ENCODE results near the gene LRBA.

The LRBA gene

GRCh38 chr4:150462743-150463142 is 552.3 kb downstream of the LRBA start:
- Histone ChIP-seq H3K9me3 (ENCODE audit: control extremely low read depth in 1 of 5, control insufficient read depth in 4 of 5, insufficient read depth in 2 of 5, low read depth in 1 of 5, low read length in 4 of 5) (no peaks in the 10 kb centered on the region), H3K4me3 (ENCODE audit: control insufficient read depth in 1 of 7, extremely low read depth in 1 of 7, insufficient read depth in 4 of 7, low read depth in 2 of 7, low read length in 6 of 7) (no peak overlapping the region), H3K36me3 (ENCODE audit: control insufficient read depth in 4 of 4, insufficient read depth in 4 of 4, low read length in 3 of 4) (peaks cover 0 to 21% (median 6%) of the 10 kb centered on the region in 4 experiments), H3K27me3 (replicated peaks in 2 of 5; ENCODE audit: control insufficient read depth in 4 of 5, insufficient read depth in 5 of 5, low read length in 4 of 5) (no peaks in the 10 kb centered on the region), H3K4me1 (ENCODE audit: control extremely low read depth in 1 of 4, control insufficient read depth in 4 of 4, insufficient read depth in 4 of 4, low read length in 3 of 4) (no peaks in the 10 kb centered on the region), H3K27ac (ENCODE audit: insufficient read depth in 1 of 2, low read depth in 1 of 2, low read length in 2 of 2, poor library complexity in 1 of 2, severe bottlenecking in 2 of 2) (no peak overlapping the region)
- POLR2A ChIA-PET: no interaction called here
- WGBS (ENCODE audit: insufficient coverage): no CpG with 5 or more reads among the region's 2 CpGs
- no peak for DNase-seq
- CTCF ChIA-PET: interaction anchor here (0.7 kb wide), 1 partner anchor 37 kb away, joined by 3 read pairs; no protein-coding TSS in a partner anchor

- no CpG with 5 or more reads among the region's 1 CpG for WGBS (ENCODE audit: insufficient coverage)
- H3K9me3 ChIP-seq (ENCODE audit: control extremely low read depth in 1 of 5, control insufficient read depth in 4 of 5, insufficient read depth in 2 of 5, low read depth in 1 of 5, low read length in 4 of 5): no peaks in the 10 kb centered on the region
- no peaks in the 10 kb centered on the region for H3K27me3 ChIP-seq (replicated peaks in 2 of 5; ENCODE audit: control insufficient read depth in 4 of 5, insufficient read depth in 5 of 5, low read length in 4 of 5)
- no peaks in the 10 kb centered on the region for H3K4me1 ChIP-seq (ENCODE audit: control extremely low read depth in 1 of 4, control insufficient read depth in 4 of 4, insufficient read depth in 4 of 4, low read length in 3 of 4)
- ChIA-PET CTCF (interaction anchor here (0.9 kb wide), 1 partner anchor 9 kb away, joined by 3 read pairs; no protein-coding TSS in a partner anchor), POLR2A (no interaction called here)
- no peak overlapping the region for H3K4me3 ChIP-seq (ENCODE audit: control insufficient read depth in 1 of 7, extremely low read depth in 1 of 7, insufficient read depth in 4 of 7, low read depth in 2 of 7, low read length in 6 of 7)
- DNase-seq: no peak
- H3K36me3 ChIP-seq (ENCODE audit: control insufficient read depth in 4 of 4, insufficient read depth in 4 of 4, low read length in 3 of 4): peaks cover 0 to 21% (median 6%) of the 10 kb centered on the region in 4 experiments
- H3K27ac ChIP-seq (ENCODE audit: insufficient read depth in 1 of 2, low read depth in 1 of 2, low read length in 2 of 2, poor library complexity in 1 of 2, severe bottlenecking in 2 of 2): no peak overlapping the region
These were observed 553.1 kb downstream of the LRBA start for GRCh38 chr4:150461957-150462356.

GRCh38 chr4:150457802-150458201 is 557.3 kb downstream of the LRBA start:
- Histone ChIP-seq H3K27ac (ENCODE audit: insufficient read depth in 1 of 2, low read depth in 1 of 2, low read length in 2 of 2, poor library complexity in 1 of 2, severe bottlenecking in 2 of 2) (no peak overlapping the region), H3K9me3 (ENCODE audit: control extremely low read depth in 1 of 5, control insufficient read depth in 4 of 5, insufficient read depth in 2 of 5, low read depth in 1 of 5, low read length in 4 of 5) (peaks cover 0 to 6% (median 0%) of the 10 kb centered on the region in 5 experiments), H3K36me3 (ENCODE audit: control insufficient read depth in 4 of 4, insufficient read depth in 4 of 4, low read length in 3 of 4) (peaks cover 0 to 13% (median 0%) of the 10 kb centered on the region in 4 experiments), H3K4me3 (ENCODE audit: control insufficient read depth in 1 of 7, extremely low read depth in 1 of 7, insufficient read depth in 4 of 7, low read depth in 2 of 7, low read length in 6 of 7) (no peak overlapping the region), H3K4me1 (ENCODE audit: control extremely low read depth in 1 of 4, control insufficient read depth in 4 of 4, insufficient read depth in 4 of 4, low read length in 3 of 4) (no peaks in the 10 kb centered on the region), H3K27me3 (replicated peaks in 2 of 5; ENCODE audit: control insufficient read depth in 4 of 5, insufficient read depth in 5 of 5, low read length in 4 of 5) (no peaks in the 10 kb centered on the region)
- ChIA-PET CTCF (no interaction called here), POLR2A (no interaction called here)
- peak in 1 of 3 donors; percentile 14 for DNase-seq
- WGBS (ENCODE audit: insufficient coverage): no CpG with 5 or more reads among the region's 1 CpG

- ChIA-PET POLR2A (no interaction called here), CTCF (no interaction called here)
- WGBS (ENCODE audit: insufficient coverage): 100% methylated on average over 1 of the region's 3 CpGs
These were observed 563.2 kb downstream of the LRBA start for GRCh38 chr4:150451883-150452282.

GRCh38 chr4:150447356-150447755 is 567.7 kb downstream of the LRBA start:
- POLR2A ChIA-PET: no interaction called here
- peaks cover 0 to 17% (median 6%) of the 10 kb centered on the region in 4 experiments for H3K36me3 ChIP-seq (ENCODE audit: control insufficient read depth in 4 of 4, insufficient read depth in 4 of 4, low read length in 3 of 4)
- CTCF ChIA-PET: no interaction called here
- DNase-seq: no peak
- peaks cover 0 to 14% (median 0%) of the 10 kb centered on the region in 5 experiments for H3K9me3 ChIP-seq (ENCODE audit: control extremely low read depth in 1 of 5, control insufficient read depth in 4 of 5, insufficient read depth in 2 of 5, low read depth in 1 of 5, low read length in 4 of 5)
- no CpG with 5 or more reads among the region's 1 CpG for WGBS (ENCODE audit: insufficient coverage)
- no peaks in the 10 kb centered on the region for H3K4me1 ChIP-seq (ENCODE audit: control extremely low read depth in 1 of 4, control insufficient read depth in 4 of 4, insufficient read depth in 4 of 4, low read length in 3 of 4)
- no peak overlapping the region for H3K4me3 ChIP-seq (ENCODE audit: control insufficient read depth in 1 of 7, extremely low read depth in 1 of 7, insufficient read depth in 4 of 7, low read depth in 2 of 7, low read length in 6 of 7)
- no peak overlapping the region for H3K27ac ChIP-seq (ENCODE audit: insufficient read depth in 1 of 2, low read depth in 1 of 2, low read length in 2 of 2, poor library complexity in 1 of 2, severe bottlenecking in 2 of 2)
- no peaks in the 10 kb centered on the region for H3K27me3 ChIP-seq (replicated peaks in 2 of 5; ENCODE audit: control insufficient read depth in 4 of 5, insufficient read depth in 5 of 5, low read length in 4 of 5)

More at GRCh38 chr4:150451883-150452282, 563.2 kb downstream of the LRBA start:
- H3K9me3 ChIP-seq (ENCODE audit: control extremely low read depth in 1 of 5, control insufficient read depth in 4 of 5, insufficient read depth in 2 of 5, low read depth in 1 of 5, low read length in 4 of 5): peaks cover 0 to 20% (median 0%) of the 10 kb centered on the region in 5 experiments
- no peaks in the 10 kb centered on the region for H3K4me1 ChIP-seq (ENCODE audit: control extremely low read depth in 1 of 4, control insufficient read depth in 4 of 4, insufficient read depth in 4 of 4, low read length in 3 of 4)
- H3K36me3 ChIP-seq (ENCODE audit: control insufficient read depth in 4 of 4, insufficient read depth in 4 of 4, low read length in 3 of 4): peaks cover 0 to 29% (median 2%) of the 10 kb centered on the region in 4 experiments
- no peak overlapping the region for H3K27ac ChIP-seq (ENCODE audit: insufficient read depth in 1 of 2, low read depth in 1 of 2, low read length in 2 of 2, poor library complexity in 1 of 2, severe bottlenecking in 2 of 2)
- no peak overlapping the region for H3K4me3 ChIP-seq (ENCODE audit: control insufficient read depth in 1 of 7, extremely low read depth in 1 of 7, insufficient read depth in 4 of 7, low read depth in 2 of 7, low read length in 6 of 7)
- H3K27me3 ChIP-seq (replicated peaks in 2 of 5; ENCODE audit: control insufficient read depth in 4 of 5, insufficient read depth in 5 of 5, low read length in 4 of 5): no peaks in the 10 kb centered on the region
- DNase-seq: no peak

- no CpG with 5 or more reads among the region's 3 CpGs for WGBS (ENCODE audit: insufficient coverage)
- H3K27me3 ChIP-seq (replicated peaks in 2 of 5; ENCODE audit: control insufficient read depth in 4 of 5, insufficient read depth in 5 of 5, low read length in 4 of 5): no peaks in the 10 kb centered on the region
- ChIA-PET CTCF (interaction anchor here (0.9 to 1.2 kb wide), 2 partner anchors 9 to 76 kb away, joined by 3 read pairs; no protein-coding TSS in a partner anchor), POLR2A (no interaction called here)
- DNase-seq: no peak
- no peaks in the 10 kb centered on the region for H3K9me3 ChIP-seq (ENCODE audit: control extremely low read depth in 1 of 5, control insufficient read depth in 4 of 5, insufficient read depth in 2 of 5, low read depth in 1 of 5, low read length in 4 of 5)
- H3K4me1 ChIP-seq (ENCODE audit: control extremely low read depth in 1 of 4, control insufficient read depth in 4 of 4, insufficient read depth in 4 of 4, low read length in 3 of 4): no peaks in the 10 kb centered on the region
- H3K27ac ChIP-seq (ENCODE audit: insufficient read depth in 1 of 2, low read depth in 1 of 2, low read length in 2 of 2, poor library complexity in 1 of 2, severe bottlenecking in 2 of 2): no peak overlapping the region
- H3K4me3 ChIP-seq (ENCODE audit: control insufficient read depth in 1 of 7, extremely low read depth in 1 of 7, insufficient read depth in 4 of 7, low read depth in 2 of 7, low read length in 6 of 7): no peak overlapping the region
- H3K36me3 ChIP-seq (ENCODE audit: control insufficient read depth in 4 of 4, insufficient read depth in 4 of 4, low read length in 3 of 4): peaks cover 0 to 25% (median 4%) of the 10 kb centered on the region in 4 experiments
These were observed 575.6 kb downstream of the LRBA start for GRCh38 chr4:150439451-150439933.

DNA sequence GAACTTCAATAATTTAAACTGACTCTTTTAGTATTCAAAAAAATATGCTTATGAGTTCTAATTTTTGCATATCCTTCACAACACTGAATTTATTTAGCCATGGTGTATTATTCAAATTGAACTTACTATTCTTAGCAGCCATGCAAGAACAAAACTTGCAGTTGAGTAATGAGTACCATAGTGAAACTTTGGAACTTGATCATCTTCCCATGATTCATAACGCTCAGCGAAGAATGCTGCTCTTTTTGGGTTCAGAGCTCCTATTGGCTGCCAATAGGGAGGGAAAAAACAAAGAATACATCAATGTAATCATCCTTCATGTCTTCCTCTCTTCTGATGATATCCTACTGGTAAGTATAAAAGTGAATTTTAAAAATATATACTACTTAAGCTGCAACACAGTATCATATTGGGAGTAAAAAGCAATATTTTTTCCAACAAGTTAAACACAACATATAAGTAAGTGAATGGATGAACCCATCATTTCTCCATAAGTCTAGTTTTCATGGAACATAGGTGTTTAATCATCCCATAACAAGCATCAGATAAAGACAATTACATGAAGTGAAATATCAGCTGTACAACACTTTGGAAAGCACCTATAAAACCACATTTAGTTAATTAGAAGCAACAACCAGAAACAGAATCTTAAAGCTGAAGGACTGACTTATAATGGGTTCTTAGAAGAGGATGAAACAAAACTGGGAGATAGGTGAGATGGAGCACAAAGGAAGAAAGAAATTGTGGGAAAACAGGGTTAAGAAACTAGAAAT is 578.3 kb downstream of the LRBA start:
- 100% methylated on average over 2 of the region's 2 CpGs for WGBS (ENCODE audit: insufficient coverage)
- H3K4me1 ChIP-seq (ENCODE audit: control extremely low read depth in 1 of 4, control insufficient read depth in 4 of 4, insufficient read depth in 4 of 4, low read length in 3 of 4): no peaks in the 10 kb centered on the region
- no peak overlapping the region for H3K27ac ChIP-seq (ENCODE audit: insufficient read depth in 1 of 2, low read depth in 1 of 2, low read length in 2 of 2, poor library complexity in 1 of 2, severe bottlenecking in 2 of 2)
- no peak overlapping the region for H3K4me3 ChIP-seq (ENCODE audit: control insufficient read depth in 1 of 7, extremely low read depth in 1 of 7, insufficient read depth in 4 of 7, low read depth in 2 of 7, low read length in 6 of 7)
- CTCF ChIA-PET: no interaction called here
- H3K9me3 ChIP-seq (ENCODE audit: control extremely low read depth in 1 of 5, control insufficient read depth in 4 of 5, insufficient read depth in 2 of 5, low read depth in 1 of 5, low read length in 4 of 5): no peaks in the 10 kb centered on the region
- POLR2A ChIA-PET: no interaction called here
- H3K27me3 ChIP-seq (replicated peaks in 2 of 5; ENCODE audit: control insufficient read depth in 4 of 5, insufficient read depth in 5 of 5, low read length in 4 of 5): no peaks in the 10 kb centered on the region
- no peak for DNase-seq
- peaks cover 0 to 29% (median 2%) of the 10 kb centered on the region in 4 experiments for H3K36me3 ChIP-seq (ENCODE audit: control insufficient read depth in 4 of 4, insufficient read depth in 4 of 4, low read length in 3 of 4)

Data from common myeloid progenitor, CD34-positive (primary cell).